Peyer's patch (tissue), 4 donors: Measurements from ENCODE around the gene PINLYP.
A peak's percentile ranks its signal among the peaks of the same experiment; 100 is the strongest.

Experiments
- POLR2A ChIP-seq, 2 donors: fragments of 450-650 bp; IDR thresholded peaks; one replicate each; pipeline ENCODE4 v1.5.1; 2017; ENCODE audit warnings: antibody characterized with exemption in 2 of 2, mild to moderate bottlenecking in 2 of 2, moderate library complexity in 2 of 2
- TF ChIP-seq, protein P1 (sequence below), 6 experiments: fragments of 450-650 bp in 4 of 6; fragments of 200-600 bp in 2 of 6; sonication (generic) in 1 of 6; IDR thresholded peaks; one replicate each; pipeline ENCODE4 v1.5.1; 2017 to 2019; ENCODE audit warnings: antibody characterized with exemption in 6 of 6, mild to moderate bottlenecking in 3 of 6, moderate library complexity in 1 of 6

DNA sequence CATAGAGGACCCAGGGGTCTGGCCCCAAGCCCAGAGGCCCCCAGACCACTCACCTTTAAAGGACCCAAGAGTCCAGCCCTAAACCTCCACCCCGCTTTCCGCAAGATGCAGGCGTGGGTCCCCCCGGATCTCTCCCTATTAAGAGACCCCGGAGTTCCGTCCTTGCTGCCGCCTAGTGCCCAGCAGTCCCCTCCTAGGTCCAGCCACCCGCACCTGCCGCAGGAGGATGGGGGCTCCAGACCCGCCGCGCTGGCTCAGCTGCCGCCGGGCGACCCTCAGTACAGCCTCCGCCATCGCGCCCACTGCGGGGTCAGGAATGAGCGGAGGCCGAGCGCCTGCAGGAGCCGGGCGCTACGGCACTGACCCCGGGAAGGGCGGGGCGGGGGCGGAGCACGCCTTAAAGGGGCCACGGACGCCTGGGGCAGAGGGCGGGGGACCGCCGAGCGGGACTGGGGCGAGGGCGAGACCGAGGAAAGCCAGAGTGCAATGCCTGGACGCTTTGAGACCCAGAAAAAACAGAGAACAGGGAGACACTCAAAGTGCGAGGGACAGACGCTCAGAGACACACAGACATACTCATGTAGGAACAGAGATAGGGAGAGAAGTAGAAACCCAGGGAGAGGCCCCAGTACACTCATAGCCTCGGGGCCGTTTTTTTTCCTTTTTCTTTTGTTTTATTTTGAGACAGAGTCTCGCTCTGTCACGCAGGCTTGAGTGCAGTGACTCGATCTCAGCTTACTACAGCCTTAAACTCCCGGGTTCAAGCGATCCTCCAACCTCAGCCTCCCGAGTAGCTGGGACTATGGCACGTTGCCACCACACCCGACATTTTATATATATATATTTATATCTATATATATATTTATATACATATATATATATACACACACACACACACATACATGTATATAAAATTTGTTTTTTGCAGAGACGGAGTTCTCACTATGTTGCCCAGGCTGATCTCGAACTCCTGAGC, 48.4 kb upstream of the PINLYP start, which contains the start of gene ETHE1:
- TF ChIP-seq, protein P1, sequence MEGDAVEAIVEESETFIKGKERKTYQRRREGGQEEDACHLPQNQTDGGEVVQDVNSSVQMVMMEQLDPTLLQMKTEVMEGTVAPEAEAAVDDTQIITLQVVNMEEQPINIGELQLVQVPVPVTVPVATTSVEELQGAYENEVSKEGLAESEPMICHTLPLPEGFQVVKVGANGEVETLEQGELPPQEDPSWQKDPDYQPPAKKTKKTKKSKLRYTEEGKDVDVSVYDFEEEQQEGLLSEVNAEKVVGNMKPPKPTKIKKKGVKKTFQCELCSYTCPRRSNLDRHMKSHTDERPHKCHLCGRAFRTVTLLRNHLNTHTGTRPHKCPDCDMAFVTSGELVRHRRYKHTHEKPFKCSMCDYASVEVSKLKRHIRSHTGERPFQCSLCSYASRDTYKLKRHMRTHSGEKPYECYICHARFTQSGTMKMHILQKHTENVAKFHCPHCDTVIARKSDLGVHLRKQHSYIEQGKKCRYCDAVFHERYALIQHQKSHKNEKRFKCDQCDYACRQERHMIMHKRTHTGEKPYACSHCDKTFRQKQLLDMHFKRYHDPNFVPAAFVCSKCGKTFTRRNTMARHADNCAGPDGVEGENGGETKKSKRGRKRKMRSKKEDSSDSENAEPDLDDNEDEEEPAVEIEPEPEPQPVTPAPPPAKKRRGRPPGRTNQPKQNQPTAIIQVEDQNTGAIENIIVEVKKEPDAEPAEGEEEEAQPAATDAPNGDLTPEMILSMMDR (IDR thresholded peaks at IDR 0.05) = peak in 3 of 6 experiments; percentile 1 to 8 (median 4)
- TF ChIP-seq POLR2A (IDR thresholded peaks at IDR 0.05) = peak; percentile 91 to 94
